ENCODE data around the gene FPGS. TPM values are rescaled to one million over a fixed set of nuclear protein-coding genes. Genes with fewer than 3 reads are reported as not detected.

The FPGS gene
- total RNA-seq, 1 experiment from 2014 or later, result 29.7 TPM

GRCh38 chr9:127860260-127860659 lies 57.6 kb downstream of the FPGS start:
- no peak for DNase-seq (ENCODE audit: low read depth)

GRCh38 chr9:127860779-127861178 lies 58.1 kb downstream of the FPGS start:
- no peak for DNase-seq (ENCODE audit: low read depth)

DNA sequence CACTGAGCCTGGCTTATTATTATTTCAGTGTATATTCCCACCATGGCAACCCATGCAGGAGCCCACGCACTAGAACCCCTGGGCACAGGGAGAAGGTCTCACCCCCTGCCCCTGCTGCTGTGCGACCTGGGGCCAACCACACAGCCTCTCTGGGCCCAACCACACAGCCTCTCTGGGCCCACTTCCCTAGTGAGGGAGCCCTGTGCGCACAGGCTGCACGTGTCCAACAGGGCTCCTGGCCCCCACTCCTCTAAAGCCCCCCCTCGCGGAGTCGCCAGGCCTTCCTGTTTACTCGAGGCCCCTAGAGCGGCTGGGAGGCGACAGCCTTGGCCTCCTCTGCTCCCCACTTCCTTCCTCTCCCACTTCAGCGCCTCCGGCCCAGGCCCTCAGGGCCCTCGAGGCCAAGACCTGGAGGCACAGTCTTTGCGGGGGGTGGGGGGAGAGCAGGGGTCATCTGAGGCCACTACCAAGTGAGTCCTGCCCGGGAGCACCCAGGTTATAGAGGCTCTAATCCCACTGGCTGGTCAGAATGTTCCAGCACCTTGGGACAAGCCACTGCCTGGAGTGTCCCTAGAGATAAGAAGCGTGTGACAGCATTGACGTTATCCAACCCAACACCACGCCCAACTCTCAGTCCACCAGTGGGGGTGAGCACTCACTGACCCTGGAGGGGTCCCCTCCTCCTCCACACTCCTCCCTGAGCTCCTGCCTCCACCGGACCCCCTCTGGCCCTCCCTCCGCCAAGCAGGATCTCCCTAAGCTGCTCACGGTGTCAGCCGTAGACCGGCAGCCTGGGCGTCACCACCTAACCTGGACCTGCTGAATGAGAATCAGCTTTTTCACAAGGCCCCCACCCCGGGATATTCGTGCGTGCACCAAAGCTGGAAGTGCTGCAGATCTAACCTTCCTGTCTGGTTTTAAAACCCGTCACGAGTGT lies 59.7 kb downstream of the FPGS start:
- DNase-seq (ENCODE audit: low read depth), result no peak

GRCh38 chr9:127863191-127863621 lies 60.5 kb downstream of the FPGS start:
- no peak for DNase-seq (ENCODE audit: low read depth)

Other genes with a start within 250 kb of the FPGS start
- 10.3 and 12.4 TPM in 2 replicates for gene STXBP1, start 190.6 kb upstream of the FPGS start, total RNA-seq (2014; rRNA removed; shearing (Covaris generic))
- gene CFAP157, start 95.9 kb upstream of the FPGS start, total RNA-seq (2014; rRNA removed; shearing (Covaris generic)), result not detected in 2 replicates
- gene PTRH1, start 87.2 kb upstream of the FPGS start, total RNA-seq (2014; rRNA removed; shearing (Covaris generic)), result 15.6 and 27.0 TPM in 2 replicates
- not detected in 2 replicates for gene TTC16, start 86.8 kb upstream of the FPGS start, total RNA-seq (2014; rRNA removed; shearing (Covaris generic))
- 4.8 and 6.6 TPM in 2 replicates for gene TOR2A, start 67.6 kb upstream of the FPGS start, total RNA-seq (2014; rRNA removed; shearing (Covaris generic))
- 0.12 and 0.29 TPM in 2 replicates for gene SH2D3C, start 24.2 kb upstream of the FPGS start, total RNA-seq (2014; rRNA removed; shearing (Covaris generic))
- gene CDK9, start 16.8 kb upstream of the FPGS start, total RNA-seq (2014; rRNA removed; shearing (Covaris generic)), result 15.6 and 20.7 TPM in 2 replicates
- 32.1 and 34.8 TPM in 2 replicates for gene ENG, start 51.8 kb downstream of the FPGS start, total RNA-seq (2014; rRNA removed; shearing (Covaris generic))
- gene AK1, start 74.8 kb downstream of the FPGS start, total RNA-seq (2014; rRNA removed; shearing (Covaris generic)), result 57.7 and 61.9 TPM in 2 replicates
- 15.7 and 20.1 TPM in 2 replicates for gene ST6GALNAC6, start 96.7 kb downstream of the FPGS start, total RNA-seq (2014; rRNA removed; shearing (Covaris generic))
- gene ST6GALNAC4, start 114.2 kb downstream of the FPGS start, total RNA-seq (2014; rRNA removed; shearing (Covaris generic)), result 10.5 and 14.0 TPM in 2 replicates
- gene PIP5KL1, start 127.9 kb downstream of the FPGS start, total RNA-seq (2014; rRNA removed; shearing (Covaris generic)), result 0.24 and 1.2 TPM in 2 replicates
- 37.1 and 50.1 TPM in 2 replicates for gene DPM2, start 135.0 kb downstream of the FPGS start, total RNA-seq (2014; rRNA removed; shearing (Covaris generic))
- gene EEIG1, start 178.1 kb downstream of the FPGS start, total RNA-seq (2014; rRNA removed; shearing (Covaris generic)), result 2.8 and 5.4 TPM in 2 replicates

Data from RPMI7951 (cell line).